Endothelial cell of hepatic sinusoid (primary cell): ENCODE data around the gene SEPTIN3.

Source experiments
- in situ Hi-C: cut with HindIII; loops from 2 replicates; pipeline ENCODE4 v1.10.0; 2017; ENCODE audit warnings: low sequenced_read_pairs

The SEPTIN3 gene

DNA sequence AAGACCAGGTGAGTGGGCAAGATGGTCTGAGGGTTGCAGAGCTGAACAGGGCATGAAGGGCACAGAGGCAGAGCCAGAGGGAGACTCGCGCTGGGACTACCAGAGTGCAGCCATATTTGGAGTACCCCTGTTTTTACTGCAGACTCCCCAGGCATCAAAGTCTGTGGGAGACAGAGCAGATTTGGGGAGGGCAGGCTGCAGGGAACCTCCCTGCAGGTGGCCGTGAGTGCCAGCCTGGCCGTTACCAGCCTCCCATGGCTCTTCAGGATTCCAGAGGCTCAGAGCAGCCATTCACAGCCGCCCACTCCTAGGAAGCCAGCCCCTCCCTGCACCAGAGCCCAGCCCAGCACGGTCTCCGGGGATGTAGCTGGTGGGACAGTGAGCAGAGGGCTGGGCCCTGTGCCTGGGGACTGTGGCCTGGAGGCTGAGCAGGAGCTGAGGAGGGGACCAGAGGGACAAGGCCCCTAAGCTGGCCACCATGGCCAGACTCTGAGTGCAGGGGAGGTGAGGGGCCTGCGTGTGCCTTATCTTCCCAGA, at the start of gene SEPTIN3:
Gene SEPTIN3 (plus strand): TSS at position 334 of the 537 bp plus-strand sequence. CDS start 2,050 bp downstream, outside the sequence.
- in situ Hi-C loops: no loop called here

- in situ Hi-C loops: no loop called here
Observed at GRCh38 chr22:41920271-41920976, 48.8 kb upstream of the SEPTIN3 start.

- in situ Hi-C loops: no loop called here
Observed at GRCh38 chr22:41922328-41922727, 46.9 kb upstream of the SEPTIN3 start.

- in situ Hi-C loops: no loop called here
Observed at GRCh38 chr22:41922940-41923594, 46.2 kb upstream of the SEPTIN3 start.

- in situ Hi-C loops: no loop called here
Observed at GRCh38 chr22:41923595-41924276, 45.5 kb upstream of the SEPTIN3 start.

DNA sequence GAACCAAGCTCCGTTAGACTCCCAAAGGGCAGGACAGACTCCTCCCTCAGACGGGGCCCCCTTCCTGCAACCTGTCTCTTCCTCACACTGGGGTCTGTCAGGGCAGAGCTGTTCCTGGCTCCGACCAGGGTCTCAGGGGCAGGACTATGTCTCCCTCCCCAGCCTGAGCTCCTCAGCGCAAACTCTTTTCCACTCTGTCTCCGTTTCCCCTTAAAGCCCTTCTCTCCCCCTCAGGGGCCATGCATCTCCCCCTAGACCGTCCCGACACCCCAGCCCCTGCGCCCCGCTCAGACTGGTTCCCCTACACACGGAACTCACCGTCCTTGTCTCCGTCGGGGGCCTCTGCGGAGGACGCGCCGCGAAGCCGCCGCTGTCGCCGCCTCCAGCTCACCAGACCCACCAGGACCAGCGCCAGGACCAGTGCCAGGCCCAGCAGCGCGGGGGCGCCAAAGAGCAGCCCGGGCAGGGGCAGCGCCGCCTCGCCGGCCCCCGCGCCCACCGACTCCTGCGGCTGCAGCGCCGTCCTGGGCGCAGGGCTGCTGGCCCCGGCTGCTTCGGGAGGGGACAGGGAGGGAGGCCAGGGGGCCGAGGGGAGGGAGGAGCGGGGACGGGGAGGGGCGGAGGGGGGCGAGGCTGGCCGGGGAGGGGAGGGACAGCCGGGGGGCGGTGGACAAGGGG, 43.3 kb upstream of the SEPTIN3 start:
- in situ Hi-C loops: no loop called here

GRCh38 chr22:41927813-41928212, 41.4 kb upstream of the SEPTIN3 start:
- in situ Hi-C loops: no loop called here

GRCh38 chr22:41928593-41929417, 40.4 kb upstream of the SEPTIN3 start:
- in situ Hi-C loops: no loop called here

- in situ Hi-C loops: no loop called here
Observed at GRCh38 chr22:41929418-41929810, 39.8 kb upstream of the SEPTIN3 start.

DNA sequence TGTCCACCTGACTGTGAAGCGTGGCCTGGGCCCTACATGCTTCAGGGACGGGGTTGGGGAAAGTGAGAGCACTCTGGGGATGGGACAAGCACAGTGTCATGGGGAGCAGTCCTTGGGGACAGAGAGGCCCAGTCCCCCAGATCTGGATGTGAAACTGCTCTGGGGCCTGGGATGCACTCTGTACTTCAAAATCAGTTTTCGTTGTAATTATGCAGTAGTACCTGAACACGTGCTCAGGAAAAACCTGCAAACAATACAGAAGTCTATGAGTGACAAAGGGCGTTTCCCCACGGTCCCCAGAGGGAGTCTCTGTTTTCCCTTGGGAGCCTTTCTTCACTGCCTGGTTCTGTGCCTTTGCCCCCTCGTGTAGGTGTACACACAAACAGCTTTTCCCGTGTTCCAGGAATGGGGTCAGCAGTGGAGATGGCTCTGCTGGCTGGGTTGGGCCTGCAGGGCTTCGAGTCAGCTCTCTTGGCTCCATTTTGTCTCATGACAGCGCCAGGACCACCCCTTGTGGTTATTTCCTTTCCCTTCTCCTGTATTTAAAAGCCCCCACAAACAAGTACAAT, 37.5 kb upstream of the SEPTIN3 start:
- in situ Hi-C loops: loop anchor here (5.0 kb wide), 1 partner anchor 189 kb away; no protein-coding TSS in a partner anchor

GRCh38 chr22:41932353-41932752, 36.9 kb upstream of the SEPTIN3 start:
- in situ Hi-C loops: loop anchor here (5.0 kb wide), 1 partner anchor 190 kb away; no protein-coding TSS in a partner anchor

DNA sequence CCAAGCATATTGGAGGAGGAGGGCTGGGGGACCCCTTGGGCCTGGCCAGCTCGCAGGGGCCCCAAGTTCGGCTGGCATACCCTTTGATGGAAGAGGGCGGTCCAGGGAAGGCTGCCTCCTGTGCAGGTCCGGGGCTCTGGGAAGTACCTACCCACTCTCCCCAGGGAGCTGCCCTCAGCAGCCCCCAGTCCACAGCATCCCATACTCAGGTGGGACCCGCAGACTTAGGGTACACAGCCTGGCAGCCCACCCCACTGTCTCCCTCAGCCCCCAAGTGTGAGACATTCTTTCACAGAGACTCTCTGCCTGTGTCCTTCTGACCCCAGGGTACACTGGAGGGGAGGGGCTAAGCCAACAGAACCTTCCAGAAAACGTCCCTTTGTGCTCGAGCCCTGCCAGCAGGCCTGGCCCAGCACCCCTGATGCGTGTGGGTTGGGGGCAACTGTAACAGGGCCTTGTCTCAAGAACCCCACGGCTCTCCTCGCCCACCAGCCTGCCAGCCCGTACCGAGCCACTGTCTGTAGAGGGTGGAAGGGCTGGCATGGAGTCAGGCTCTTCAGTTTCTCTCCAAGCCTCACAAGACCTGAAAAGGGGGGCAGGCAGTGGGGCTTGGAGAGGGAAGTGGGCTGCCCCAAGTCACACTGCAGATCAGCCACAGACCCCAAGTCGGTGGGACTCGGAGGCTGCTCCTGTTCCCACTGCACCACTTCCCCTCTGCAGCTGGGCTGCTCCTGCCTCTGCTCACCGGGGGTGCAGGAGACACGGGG, 35.6 kb upstream of the SEPTIN3 start:
- in situ Hi-C loops: loop anchor here (5.0 kb wide), 1 partner anchor 191 kb away; no protein-coding TSS in a partner anchor

DNA sequence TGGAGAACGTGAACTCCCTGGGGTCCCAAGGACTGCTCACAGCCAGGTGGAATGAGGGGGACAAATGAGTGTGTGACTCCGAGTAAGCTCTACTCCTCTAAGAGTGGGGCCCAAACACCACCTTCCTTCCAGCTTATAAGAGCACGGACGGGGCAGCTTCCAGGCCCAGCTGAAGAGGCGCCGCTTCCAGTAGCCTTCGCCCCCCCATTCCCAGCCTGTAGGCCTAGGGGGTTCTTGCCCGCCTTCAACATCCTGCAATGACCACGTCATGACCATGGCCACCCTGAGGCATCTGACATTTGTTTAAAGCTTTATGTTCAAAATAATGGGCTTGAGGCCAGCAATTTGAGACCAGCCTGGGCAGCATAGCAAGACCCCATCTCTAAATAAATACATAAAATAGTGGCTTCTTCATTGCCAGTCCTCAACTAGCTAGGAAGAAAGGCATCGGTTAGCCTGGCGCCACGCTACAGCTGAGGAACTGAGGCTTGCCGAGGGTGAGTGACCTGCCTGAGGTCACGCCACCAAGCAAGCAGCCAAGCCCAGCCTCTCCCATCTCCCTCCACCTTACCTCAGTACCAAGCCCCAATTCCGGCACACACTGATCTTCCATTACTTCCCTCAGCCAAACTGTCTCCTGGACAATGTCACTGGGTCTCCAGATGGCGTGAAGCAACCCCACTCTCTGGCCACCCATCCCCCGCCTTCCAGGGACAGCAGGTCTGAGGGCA, 34.8 kb upstream of the SEPTIN3 start:
- in situ Hi-C loops: loop anchor here (5.0 kb wide), 1 partner anchor 192 kb away; no protein-coding TSS in a partner anchor

- in situ Hi-C loops: no loop called here
Observed at GRCh38 chr22:41935015-41935351, 34.3 kb upstream of the SEPTIN3 start.

DNA sequence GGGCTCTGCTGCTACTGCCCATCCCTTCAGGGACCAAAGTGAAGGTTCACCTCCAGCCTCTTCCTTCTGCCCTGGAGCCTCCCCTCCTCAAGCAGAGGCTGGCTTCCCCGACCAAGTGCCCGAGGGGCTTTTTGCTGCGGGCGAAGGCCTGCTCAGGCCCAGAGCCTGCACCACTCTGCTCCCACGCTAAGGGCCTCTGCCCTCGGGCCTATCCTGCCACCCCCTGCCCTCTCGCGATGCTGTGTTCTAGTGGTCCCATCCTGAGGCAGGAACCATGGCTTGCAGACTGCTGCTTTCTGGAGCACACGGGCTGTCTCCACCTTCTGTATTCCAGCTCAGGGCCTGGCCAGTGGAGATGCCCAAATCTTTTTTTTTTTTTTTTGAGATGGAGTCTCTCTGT, 33.7 kb upstream of the SEPTIN3 start:
- in situ Hi-C loops: no loop called here

DNA sequence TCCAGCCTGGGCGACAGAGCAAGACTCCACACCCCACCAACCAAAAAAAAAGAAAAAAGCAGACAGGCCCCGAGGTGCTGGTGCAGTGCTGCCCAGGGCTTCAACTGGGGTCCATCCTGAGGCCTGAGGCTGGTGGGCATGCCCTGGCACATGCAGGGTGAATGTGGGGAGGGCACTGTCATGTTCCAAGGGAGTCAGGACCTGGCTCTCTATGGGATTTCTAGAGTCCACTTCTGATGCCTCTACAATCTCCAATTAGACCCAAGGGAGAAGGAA, 32.4 kb upstream of the SEPTIN3 start:
- in situ Hi-C loops: no loop called here

DNA sequence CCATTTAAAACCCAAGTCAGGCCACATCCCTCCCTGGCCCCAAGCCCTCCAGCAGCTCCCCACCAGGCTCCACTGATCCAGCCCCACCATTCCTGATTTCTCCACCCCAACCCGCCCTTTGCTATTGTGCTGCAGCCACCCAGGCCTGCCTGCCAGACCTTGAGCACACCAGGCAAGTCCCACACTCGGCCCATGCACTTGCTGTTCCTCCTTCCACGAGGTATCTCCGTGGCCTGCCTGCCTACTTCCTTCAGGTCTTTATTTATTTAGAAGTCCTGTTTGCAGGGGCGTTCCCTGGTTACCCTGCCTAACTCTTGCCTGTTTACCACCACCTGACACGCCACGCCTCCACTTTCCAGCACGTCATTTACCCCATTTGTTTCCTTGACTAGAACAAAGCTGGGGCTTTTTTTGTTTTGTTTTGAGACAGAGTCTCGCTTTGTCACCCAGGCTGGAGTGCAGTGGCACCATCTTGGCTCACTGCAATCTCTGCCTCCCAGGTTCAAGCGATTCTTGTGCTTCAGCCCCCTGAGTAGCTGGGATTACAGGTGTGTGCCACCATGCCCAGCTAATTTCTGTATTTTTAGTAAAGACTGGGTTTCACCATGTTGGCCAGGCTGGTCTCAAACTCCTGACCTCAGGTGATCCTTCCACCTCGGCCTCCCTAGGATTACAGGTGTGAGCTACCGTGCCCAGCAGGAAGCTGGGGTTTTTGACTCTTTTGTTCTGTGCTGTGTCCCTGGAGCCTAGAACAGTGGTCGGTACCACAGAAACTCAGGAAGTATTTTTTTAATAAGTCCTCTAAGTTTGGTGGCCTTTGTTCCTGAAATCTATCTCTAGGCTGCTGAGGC, 29.0 kb upstream of the SEPTIN3 start:
- in situ Hi-C loops: no loop called here
